Activated T-helper 1 cell treated with Interleukin-2 at 50 U/mL for 16 hours (primary cell): ENCODE measurements around the gene RAB17.

Experiments
- DNase-seq: peaks from one replicate; pipeline ENCODE4 v3.0.0-alpha.2; 2020; ENCODE audit warnings: low read depth

RAB17 gene

DNA sequence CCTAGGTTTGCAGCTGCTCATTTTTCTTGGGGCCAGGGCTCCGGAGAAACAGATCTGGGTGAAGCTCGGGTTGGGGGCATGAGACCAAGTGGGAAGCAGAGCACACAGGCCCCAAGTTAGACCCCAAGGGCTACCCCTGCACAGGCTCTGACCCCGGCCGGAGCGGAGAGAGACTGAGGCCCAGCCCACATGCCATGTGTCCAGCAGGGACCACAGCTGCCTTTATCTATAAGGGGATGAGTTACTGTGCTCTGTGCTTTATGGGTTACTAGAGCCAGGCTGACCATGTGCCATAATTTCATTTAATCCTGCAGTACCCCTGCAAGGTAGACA, 54.5 kb downstream of the RAB17 start:
- DNase-seq: no peak

GRCh38 chr2:237535385-237536082, 55.0 kb downstream of the RAB17 start:
- no peak for DNase-seq

DNA sequence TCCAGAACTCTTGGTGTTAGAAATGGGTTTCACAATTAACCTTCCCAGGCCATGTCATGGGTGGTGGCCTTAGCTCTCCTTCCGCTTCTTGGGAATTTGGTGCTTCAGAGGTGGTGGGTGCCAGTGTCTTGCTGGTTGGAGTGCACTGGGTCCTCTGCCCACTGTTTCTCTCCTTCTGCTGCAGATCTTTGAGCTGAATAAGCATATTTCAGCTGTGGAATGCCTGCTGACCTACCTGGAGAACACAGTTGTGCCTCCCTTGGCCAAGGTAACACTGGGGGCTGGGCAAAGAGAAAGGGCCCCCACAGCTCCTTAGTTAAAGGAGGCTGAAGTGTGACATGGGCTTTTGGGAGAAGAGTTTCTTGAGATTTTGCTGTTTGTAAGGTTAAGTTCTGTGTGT, 56.2 kb downstream of the RAB17 start:
- no peak for DNase-seq

DNA sequence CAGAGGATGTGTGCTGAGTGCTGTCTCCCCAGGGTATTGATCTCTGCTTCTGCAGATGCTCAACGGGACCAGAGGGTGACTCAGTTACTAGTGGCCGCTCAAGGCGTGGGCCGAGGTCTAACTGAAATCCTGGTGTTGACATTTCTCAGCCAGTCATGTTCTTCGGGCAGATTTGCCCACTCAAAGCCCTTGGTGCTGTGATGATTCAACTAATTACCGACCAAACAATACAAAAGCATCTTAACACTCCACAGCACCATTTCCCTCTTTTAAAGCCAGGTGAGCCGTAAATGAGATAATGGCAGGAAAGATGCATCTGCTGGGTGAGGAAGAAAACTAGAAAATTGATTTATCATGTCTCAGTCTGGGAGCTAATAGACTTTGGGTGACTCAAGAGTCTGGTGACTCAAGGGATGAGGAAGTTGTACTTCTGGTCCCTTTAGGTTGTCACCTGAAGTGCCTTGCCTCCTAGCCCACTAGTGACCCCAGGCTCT, 56.8 kb downstream of the RAB17 start:
- no peak for DNase-seq

- no peak for DNase-seq
Observed at GRCh38 chr2:237532160-237532559, 58.4 kb downstream of the RAB17 start.

DNA sequence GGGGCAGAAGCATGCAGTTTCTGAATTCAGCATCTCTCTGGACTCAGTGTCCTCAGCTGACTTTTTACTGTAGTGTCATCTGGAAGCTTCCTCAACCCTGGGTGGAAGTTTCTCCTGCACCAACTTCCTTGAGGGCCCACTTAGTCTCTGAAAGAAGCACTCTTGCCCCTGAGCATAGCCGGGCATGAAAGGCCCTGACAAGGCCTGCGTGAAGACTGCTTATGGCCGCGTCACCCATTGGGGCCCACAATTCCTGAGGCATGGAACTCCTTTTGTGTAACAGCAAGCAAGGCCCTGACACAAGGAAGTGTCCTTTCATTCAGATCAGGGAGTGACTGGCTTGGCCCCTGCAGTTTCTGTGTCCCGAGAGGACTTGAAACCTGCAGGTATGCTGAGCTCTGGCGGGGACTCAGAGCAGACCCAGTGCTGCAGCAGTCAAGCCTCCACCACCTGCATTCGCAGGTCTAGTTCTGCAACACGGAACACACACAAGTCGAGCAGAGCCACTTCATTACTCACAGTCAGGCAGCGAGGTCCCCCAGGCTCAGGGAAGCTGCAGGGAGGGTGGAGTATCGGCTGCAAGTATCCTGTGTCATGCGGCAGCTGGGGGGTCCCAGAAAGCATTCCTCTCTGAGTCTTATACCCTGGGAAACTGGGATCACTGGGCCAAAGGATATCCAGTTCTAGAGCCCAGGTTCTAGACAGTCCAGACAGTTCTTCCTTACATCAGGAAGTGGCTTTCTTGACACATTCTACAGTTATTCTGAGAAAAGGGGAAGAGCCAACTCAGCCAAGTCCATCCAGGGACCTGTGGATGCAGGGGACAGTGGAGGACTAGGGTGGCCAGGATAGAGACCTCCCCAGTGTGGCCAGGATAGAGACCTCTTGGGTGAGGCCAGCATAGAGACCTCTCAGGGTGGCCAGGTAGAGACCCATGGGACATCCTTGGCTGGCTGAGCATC, 59.8 kb downstream of the RAB17 start:
- DNase-seq: no peak

DNA sequence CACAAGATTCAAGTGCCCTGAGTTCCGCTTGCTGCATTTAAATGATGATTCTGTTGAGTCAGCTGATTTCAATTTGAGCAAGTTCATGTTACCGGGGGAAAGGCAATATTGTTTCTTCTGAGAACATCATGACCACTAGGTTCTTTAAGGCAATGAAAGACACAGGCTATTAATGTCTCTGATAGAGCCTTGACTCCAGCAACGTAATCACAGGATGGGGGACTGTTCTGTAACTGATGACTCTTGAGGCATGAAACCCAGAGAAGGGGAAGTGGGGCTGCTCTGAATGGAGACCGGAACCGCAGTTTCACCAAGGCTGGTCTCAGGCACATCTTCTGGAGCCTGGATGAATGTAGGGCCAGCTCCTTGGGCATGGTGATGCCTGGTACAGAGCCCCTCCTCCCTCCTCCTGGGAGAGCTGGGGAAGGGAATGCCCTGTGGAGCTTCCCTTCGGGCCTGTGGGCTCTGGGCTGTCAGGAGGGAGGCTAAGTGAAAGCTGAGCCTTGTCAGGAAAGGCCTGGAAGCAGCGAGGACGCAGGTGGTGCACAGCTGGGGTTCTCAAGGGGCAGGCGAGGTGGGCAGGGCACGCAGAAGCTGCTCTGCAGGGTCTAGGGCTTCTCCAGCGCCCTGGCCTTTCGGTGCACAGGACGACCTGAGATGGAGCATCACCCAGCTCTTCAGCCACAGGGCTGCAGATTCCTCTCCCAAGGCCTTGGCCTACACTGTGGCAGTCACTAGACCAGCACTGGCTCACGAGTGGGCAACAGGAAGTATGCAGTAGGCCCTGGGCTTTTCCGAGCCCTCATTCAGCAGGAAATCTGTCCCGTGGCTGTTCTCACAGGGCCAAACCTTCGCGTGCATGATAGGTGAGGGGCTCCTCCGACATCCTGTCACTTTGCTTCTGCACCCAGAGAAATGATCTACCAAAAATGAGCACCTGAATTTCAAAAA, 60.8 kb downstream of the RAB17 start:
- DNase-seq: no peak

DNA sequence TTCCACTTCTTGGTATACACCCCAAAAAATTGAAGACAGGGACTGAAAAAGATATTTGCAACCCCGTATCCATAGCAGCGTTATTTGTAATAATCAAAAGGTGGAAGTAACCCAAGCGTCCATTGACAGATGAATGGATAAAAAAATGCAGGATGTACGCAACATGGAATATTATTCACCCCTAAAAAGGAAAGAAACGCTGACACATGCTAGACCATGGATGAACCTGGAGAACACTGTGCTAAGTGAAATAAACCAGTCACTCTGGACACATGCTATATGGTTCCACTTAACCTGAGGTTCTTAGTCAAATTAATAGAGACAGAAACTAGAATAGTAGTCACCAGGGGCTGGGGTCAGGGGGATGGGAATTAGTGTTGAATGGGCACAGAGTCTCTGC, 62.8 kb downstream of the RAB17 start:
- no peak for DNase-seq

DNA sequence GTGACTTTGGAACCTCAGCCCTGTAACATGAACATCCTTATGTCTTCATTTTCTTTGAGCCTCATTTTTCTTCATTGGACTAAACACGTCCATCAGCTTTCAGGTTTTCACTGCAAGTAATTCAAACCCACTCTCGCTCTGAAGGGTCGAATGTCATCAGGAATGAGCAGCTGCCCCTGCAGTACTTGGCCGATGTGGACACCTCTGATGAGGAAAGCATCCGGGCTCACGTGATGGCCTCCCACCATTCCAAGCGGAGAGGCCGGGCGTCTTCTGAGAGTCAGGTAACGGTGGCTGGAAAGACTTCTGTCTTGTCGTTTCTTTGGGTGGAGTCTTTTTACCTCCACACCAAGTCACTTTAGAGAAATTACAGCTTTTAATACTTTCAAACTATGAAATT, 63.3 kb downstream of the RAB17 start:
- DNase-seq: no peak

DNA sequence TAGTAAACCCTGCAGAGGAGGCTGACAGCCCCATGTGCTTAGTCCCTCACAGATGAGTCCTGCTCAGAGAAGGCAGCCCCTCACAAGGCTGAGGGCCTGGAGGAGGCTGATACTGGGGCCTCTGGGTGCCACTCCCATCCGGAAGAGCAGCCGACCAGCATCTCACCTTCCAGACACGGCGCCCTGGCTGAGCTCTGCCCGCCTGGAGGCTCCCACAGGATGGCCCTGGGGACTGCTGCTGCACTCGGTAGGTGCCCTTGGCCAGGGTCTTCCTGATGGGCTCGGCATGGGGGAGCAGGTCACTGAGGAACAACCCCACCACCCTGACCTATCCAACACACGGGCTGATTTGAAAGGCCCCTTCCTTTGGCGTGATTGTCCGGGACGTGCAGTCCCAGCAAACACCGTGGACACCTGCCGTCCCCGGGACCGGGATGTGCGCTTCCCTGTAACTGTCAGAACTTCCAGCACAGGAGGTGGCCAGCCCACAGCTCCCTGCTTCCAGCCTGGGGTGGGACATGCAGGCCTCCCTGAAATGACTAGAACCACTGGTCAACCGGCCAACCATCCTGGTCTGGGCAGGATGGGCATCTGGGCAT, 64.9 kb downstream of the RAB17 start:
- no peak for DNase-seq

DNA sequence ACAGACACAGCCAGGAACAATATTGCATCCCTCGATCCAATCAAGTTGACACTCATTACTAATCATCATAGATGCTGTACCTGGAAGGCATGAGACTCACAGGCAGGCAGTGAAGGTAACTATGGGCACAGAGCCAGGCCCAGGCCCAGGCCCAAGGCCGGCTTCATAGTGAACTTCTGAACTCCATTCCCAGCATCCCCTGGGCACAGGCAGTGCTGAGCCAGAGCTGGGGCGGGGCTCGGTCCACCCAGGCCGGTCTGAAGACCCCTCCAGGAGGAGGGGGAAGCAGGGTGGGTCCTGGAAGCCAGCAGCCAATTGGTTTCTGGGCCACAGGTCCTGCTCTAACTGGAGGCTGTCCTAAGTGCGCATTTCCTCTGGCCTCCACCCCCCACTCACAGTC, 65.9 kb downstream of the RAB17 start:
- DNase-seq: no peak
